GM12878 (cell line): ENCODE data around the gene DGKB. TPM values are rescaled to one million over a fixed set of nuclear protein-coding genes. Genes with fewer than 3 reads are reported as not detected.

Experiments used
- ASH2L ChIP-seq: fragments of 300-600, 200-600 bp; sonication (generic); IDR thresholded peaks from 2 replicates; pipeline ENCODE4 v1.6.1; 2017; ENCODE audit warnings: low read depth, mild to moderate bottlenecking, borderline replicate concordance
- BACH1 ChIP-seq: fragments of 450-650 bp; IDR thresholded peaks from 2 replicates; pipeline ENCODE4 v1.6.1; 2017; ENCODE audit warnings: mild to moderate bottlenecking, borderline replicate concordance
- CBFB ChIP-seq: IDR thresholded peaks from 2 replicates; pipeline ENCODE4 v1.6.1; 2016; ENCODE audit warnings: antibody characterized with exemption, low read depth
- CBX5 ChIP-seq: sonication (generic); IDR thresholded peaks from 2 replicates; pipeline ENCODE4 v1.6.1; 2016; ENCODE audit warnings: low read depth, moderate library complexity, mild to moderate bottlenecking, inconsistent platforms
- CREM ChIP-seq: IDR thresholded peaks from 2 replicates; pipeline ENCODE4 v1.6.1; 2014; ENCODE audit warnings: antibody characterized with exemption, low read depth
- E2F8 ChIP-seq: fragments of 450-650 bp; IDR thresholded peaks from 2 replicates; pipeline ENCODE4 v1.6.1; 2018; ENCODE audit warnings: mild to moderate bottlenecking, low read depth, moderate library complexity; ENCODE audit not compliant: partially characterized antibody
- IRF3 ChIP-seq: fragments of 450-650 bp; IDR thresholded peaks from 2 replicates; pipeline ENCODE4 v1.6.1; 2014; ENCODE audit warnings: mild to moderate bottlenecking
- JUND ChIP-seq: IDR thresholded peaks from 2 replicates; pipeline ENCODE4 v1.6.1; 2012; ENCODE audit warnings: low read depth, mild to moderate bottlenecking, low read length, improper control_type of control experiment, moderate library complexity
- MLLT1 ChIP-seq: fragments of 450-650 bp; IDR thresholded peaks from 2 replicates; pipeline ENCODE4 v1.6.1; 2016; ENCODE audit warnings: mild to moderate bottlenecking
- NKRF ChIP-seq: fragments of 450-650 bp; conservative IDR thresholded peaks from 2 replicates; pipeline ENCODE4 v1.6.1; 2017; ENCODE audit warnings: mild to moderate bottlenecking, moderate library complexity
- NRF1 ChIP-seq: conservative IDR thresholded peaks from 2 replicates; pipeline ENCODE4 v1.6.1; 2011; ENCODE audit warnings: mild to moderate bottlenecking, low read depth, low read length, improper control_type of control experiment
- PAX8 ChIP-seq: fragments of 450-650 bp; IDR thresholded peaks from 2 replicates; pipeline ENCODE4 v1.6.1; 2017; ENCODE audit warnings: mild to moderate bottlenecking, moderate library complexity
- USF2 ChIP-seq: IDR thresholded peaks from 2 replicates; pipeline ENCODE4 v1.6.1; 2011; ENCODE audit warnings: low read depth, low read length, improper control_type of control experiment, borderline replicate concordance
- polyA plus RNA-seq, 11 experiments: library from polyadenylated mRNA; depleted of rRNA in 4 of 11; unstranded in 6 of 11; stranded (reverse) in 5 of 11; fragments of >200 nt; fragmentation: Nextera tagmentation in 4 of 11; fragmentation: Illumina TruSeq in 1 of 11; extraction: Ambion mirVana in 4 of 11; extraction: Trizol in 1 of 11; gene quantifications; 1 replicate in 1 of 11; 2 replicates in 10 of 11; pipeline versions ENCODE4 v1.2.1 to v1.2.3, GENCODE V29; 2011 to 2016; ENCODE audit warnings: inconsistent platforms in 2 of 11, missing spikeins in 2 of 11, low read depth in 1 of 11
- total RNA-seq, 4 experiments: library from RNA; depleted of rRNA in 3 of 4; stranded (reverse); fragments of >200 nt in 3 of 4; fragmentation: Illumina TruSeq in 1 of 4; extraction: Trizol in 1 of 4; gene quantifications; 2 replicates each; pipeline versions ENCODE4 v1.2.1 to v1.2.3, GENCODE V29; 2013 to 2021

The DGKB gene
- total and polyA plus RNA-seq, 10 of the 15 experiments (the other 5 are each of a cell fraction or from before 2014, with no cell fraction given), result 0.02 to 0.10 (median 0.04) TPM; not detected in 6

GRCh38 chr7:14762561-14762960, 140.0 kb downstream of the DGKB start (continued):
- TF ChIP-seq E2F8 (no peak), NKRF (no peak), ASH2L (no peak), CBX5 (no peak), JUND (no peak), PAX8 (no peak), NRF1 (no peak), MLLT1 (no peak), IRF3 (no peak), BACH1 (no peak), CBFB (no peak), CREM (no peak), USF2 (no peak)
- TF ChIP-seq, all 136 proteins: peak for 0
